ACC112 (cell line): ENCODE results near the gene FTO.

ENCODE experiments used
- H2AFZ ChIP-seq: fragments of 200-600 bp; sonication (generic); one replicate; pipeline ENCODE4 v1.6.0; 2017; ENCODE audit warnings: antibody characterized with exemption, low read length; ENCODE audit not compliant: unreplicated experiment
- H3K27ac ChIP-seq: fragments of 200-600 bp; sonication (generic); 2 replicates; pipeline ENCODE4 v1.5.1; 2014; ENCODE audit warnings: low read depth, mild to moderate bottlenecking, antibody characterized with exemption, low read length, moderate library complexity
- H3K27me3 ChIP-seq: fragments of 200-600 bp; sonication (generic); 2 replicates; pipeline ENCODE4 v1.6.1; 2014; ENCODE audit warnings: mild to moderate bottlenecking, antibody characterized with exemption, low read length, moderate library complexity, mixed read lengths; ENCODE audit not compliant: insufficient read depth
- H3K36me3 ChIP-seq: fragments of 200-600 bp; sonication (generic); 2 replicates; pipeline ENCODE4 v1.6.1; 2016; ENCODE audit warnings: mild to moderate bottlenecking, antibody characterized with exemption, low read length, moderate library complexity, mixed read lengths; ENCODE audit not compliant: insufficient read depth
- H3K4me1 ChIP-seq: fragments of 200-600 bp; sonication (generic); one replicate; pipeline ENCODE4 v1.6.1; 2016; ENCODE audit warnings: low read length, mixed read lengths; ENCODE audit not compliant: insufficient read depth, unreplicated experiment, control insufficient read depth
- H3K4me3 ChIP-seq: fragments of 200-600 bp; sonication (generic); 2 replicates; pipeline ENCODE4 v1.5.1; 2014; ENCODE audit warnings: mild to moderate bottlenecking, low read depth, low read length
- H3K79me2 ChIP-seq: fragments of 200-600 bp; sonication (generic); one replicate; pipeline ENCODE4 v1.6.0; 2016; ENCODE audit warnings: low read length; ENCODE audit not compliant: control insufficient read depth, unreplicated experiment, insufficient read depth

The FTO gene

GRCh38 chr16:53781023-53781605, 77.2 kb downstream of the FTO start:
- Histone ChIP-seq H3K79me2 (peaks cover 64% of the 10 kb centered on the region), H3K4me3 (no peak overlapping the region), H3K27ac (no peak overlapping the region), H3K4me1 (peaks cover 39% of the 10 kb centered on the region), H2AFZ (no peak overlapping the region), H3K27me3 (no peaks in the 10 kb centered on the region), H3K36me3 (no peaks in the 10 kb centered on the region)

DNA sequence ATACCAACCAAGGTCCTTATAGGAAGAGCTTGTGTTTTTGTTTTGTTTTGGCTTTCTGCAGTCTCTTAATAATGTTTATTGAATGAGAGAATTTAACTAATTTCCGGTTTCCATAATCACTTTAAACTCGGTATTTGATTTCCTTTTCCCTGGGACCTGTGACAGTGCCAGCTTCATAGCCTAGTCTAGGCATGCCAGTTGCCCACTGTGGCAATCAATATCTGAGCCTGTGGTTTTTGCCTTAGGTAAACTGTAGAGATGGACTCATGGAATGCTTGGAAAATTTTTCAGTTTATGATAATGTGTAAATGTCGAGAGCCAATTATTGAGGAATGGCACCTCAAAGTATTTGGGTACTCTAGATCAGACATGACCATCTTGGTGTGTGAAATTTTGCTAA, 78.2 kb downstream of the FTO start:
- peaks cover 66% of the 10 kb centered on the region for H3K79me2 ChIP-seq

DNA sequence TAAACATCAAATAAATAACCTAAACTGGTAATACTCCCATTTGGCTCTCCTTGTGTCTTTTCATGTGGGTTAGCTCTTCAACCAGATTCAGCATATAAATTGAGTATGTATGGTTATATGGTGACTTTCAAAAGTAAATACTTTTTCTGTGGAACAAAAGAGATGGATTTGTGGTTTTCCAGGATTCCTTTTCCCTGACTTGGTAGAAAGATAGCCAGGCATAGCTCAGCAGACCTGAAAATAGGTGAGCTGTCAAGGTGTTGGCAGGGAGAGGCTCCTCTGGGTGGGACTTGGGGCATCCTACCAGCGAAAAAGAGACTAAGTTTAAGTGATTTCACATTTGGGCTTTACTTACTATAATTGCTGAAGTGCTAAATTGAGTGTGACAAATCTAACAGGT, 80.3 kb downstream of the FTO start:
- H3K4me1 ChIP-seq = peaks cover 36% of the 10 kb centered on the region
- peaks cover 57% of the 10 kb centered on the region for H3K79me2 ChIP-seq
- no peaks in the 10 kb centered on the region for H3K27me3 ChIP-seq
- H3K36me3 ChIP-seq = no peaks in the 10 kb centered on the region
- H2AFZ ChIP-seq = no peak overlapping the region
- no peak overlapping the region for H3K27ac ChIP-seq
- no peak overlapping the region for H3K4me3 ChIP-seq

More for the DNA sequence above, 78.2 kb downstream of the FTO start:
- H3K27me3 ChIP-seq = no peaks in the 10 kb centered on the region
- no peak overlapping the region for H3K4me3 ChIP-seq
- H3K36me3 ChIP-seq = no peaks in the 10 kb centered on the region
- H2AFZ ChIP-seq = no peak overlapping the region
- H3K4me1 ChIP-seq = peaks cover 34% of the 10 kb centered on the region
- H3K27ac ChIP-seq = no peak overlapping the region

DNA sequence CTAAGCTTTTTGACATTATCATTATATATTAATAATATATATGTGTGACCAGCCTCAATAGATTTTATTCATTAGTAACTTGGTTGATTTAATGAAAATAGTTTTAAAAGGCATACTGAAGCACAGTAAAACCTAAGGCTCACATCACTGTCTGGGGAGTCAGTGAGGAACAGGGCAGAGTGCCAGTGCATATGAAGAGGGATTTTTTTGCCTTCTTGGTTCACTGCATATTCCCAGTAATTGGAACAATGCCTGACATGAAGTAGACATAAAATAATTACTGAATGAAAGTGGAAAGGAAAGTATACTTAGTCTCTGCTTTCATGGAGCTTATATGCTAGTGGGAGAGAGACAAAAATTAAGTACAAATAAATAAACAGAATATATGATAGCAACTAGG, 81.1 kb downstream of the FTO start:
- Histone ChIP-seq H3K4me3 (no peak overlapping the region), H3K79me2 (peaks cover 50% of the 10 kb centered on the region), H3K27ac (no peak overlapping the region)

DNA sequence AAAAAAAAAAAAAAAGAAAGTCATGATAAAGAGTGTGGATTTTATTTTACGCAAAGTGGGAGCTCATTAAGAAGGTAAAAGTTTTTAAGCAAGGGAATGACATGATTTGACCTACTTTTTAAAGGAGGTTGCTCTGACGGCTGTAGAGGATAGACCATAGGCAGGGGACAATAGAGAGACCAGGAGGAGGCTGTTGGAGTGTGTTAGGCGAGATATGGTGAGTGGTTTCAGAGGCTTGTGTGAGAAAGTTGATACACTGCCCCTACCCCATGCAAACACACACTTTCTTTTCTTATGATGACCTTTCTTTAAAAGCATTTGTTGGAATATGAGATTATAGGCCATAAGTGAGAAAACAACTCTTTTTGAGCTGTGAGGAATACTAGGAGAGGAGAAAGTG, 82.0 kb downstream of the FTO start:
- no peaks in the 10 kb centered on the region for H3K36me3 ChIP-seq
- no peaks in the 10 kb centered on the region for H3K27me3 ChIP-seq
- H3K4me1 ChIP-seq = peaks cover 29% of the 10 kb centered on the region
- no peak overlapping the region for H3K27ac ChIP-seq
- H3K4me3 ChIP-seq = no peak overlapping the region
- H2AFZ ChIP-seq = no peak overlapping the region
- H3K79me2 ChIP-seq = peaks cover 46% of the 10 kb centered on the region

More for the DNA sequence above, 81.1 kb downstream of the FTO start:
- Histone ChIP-seq H3K4me1 (peaks cover 36% of the 10 kb centered on the region), H3K36me3 (no peaks in the 10 kb centered on the region), H3K27me3 (no peaks in the 10 kb centered on the region), H2AFZ (no peak overlapping the region)

- H3K4me3 ChIP-seq = no peak overlapping the region
- peaks cover 19% of the 10 kb centered on the region for H3K4me1 ChIP-seq
- H3K36me3 ChIP-seq = no peaks in the 10 kb centered on the region
- H3K27ac ChIP-seq = no peak overlapping the region
- peaks cover 35% of the 10 kb centered on the region for H3K79me2 ChIP-seq
- H3K27me3 ChIP-seq = no peaks in the 10 kb centered on the region
- no peak overlapping the region for H2AFZ ChIP-seq
Measured at GRCh38 chr16:53787423-53787822, 83.5 kb downstream of the FTO start.

DNA sequence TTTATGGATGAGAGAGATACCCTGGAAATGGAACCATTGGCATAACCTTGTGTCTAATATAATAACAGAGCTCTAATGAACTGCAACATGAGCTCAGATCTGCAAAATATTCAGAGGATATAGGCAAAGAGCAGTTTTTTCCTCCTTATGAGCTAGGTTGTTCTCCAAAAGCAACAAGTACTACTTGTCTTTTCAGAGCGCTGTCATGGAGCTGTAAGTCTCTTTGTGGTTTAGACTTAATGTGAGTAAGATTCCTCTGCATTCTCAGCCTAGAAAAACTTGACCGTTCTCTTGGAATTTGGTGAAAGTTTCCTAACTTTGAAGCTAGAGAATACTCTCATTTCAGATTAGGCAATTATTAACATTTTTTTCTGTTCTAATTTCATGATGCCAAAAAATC, 85.2 kb downstream of the FTO start:
- 0 out of 2 replicates have a peak overlapping the region, but pooled peaks have one; percentile 45 for H3K4me3 ChIP-seq

DNA sequence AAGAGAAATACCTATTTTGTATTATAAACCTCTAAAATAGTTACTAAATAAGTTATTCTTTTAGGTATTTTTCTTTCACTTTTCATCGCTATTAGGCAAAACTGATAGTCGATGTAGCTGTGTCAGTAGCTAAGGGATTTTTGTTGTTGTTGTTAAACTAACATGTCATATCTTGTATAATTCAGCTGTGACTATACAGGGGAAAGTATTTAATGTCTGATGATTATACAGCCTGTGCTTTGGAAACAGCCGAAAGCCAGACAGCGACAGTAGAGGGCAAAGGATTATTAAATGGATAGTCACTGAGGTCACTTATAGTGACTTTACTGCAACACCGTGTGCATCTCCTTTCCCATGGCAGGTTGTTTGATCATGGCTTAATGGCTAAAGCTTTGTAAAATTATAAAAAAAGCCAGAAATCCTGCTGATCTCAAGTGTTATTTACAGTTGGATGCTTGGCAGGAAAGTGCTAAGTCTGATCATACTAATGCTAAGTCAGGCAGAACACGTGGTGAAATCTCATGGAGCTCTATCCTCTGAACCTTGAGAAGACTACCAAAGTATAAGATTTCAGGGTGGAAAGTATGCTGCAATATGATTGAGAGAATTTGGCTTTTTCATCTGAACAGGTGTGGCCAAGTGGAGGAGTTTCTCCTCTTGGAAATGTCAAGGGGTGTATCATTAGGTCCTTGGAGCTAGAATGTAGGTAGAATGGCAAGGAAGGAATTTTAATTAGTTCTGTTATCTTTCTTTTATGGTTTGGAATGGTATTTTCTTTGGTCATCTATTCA, 88.4 kb downstream of the FTO start:
- H3K4me1 ChIP-seq = peaks cover 13% of the 10 kb centered on the region
- no peak overlapping the region for H3K4me3 ChIP-seq
- H3K27ac ChIP-seq = no peak overlapping the region
- peaks cover 12% of the 10 kb centered on the region for H3K79me2 ChIP-seq
- H3K36me3 ChIP-seq = no peaks in the 10 kb centered on the region
- no peaks in the 10 kb centered on the region for H3K27me3 ChIP-seq
- no peak overlapping the region for H2AFZ ChIP-seq

More for the DNA sequence above, 85.2 kb downstream of the FTO start:
- H3K79me2 ChIP-seq = peaks cover 25% of the 10 kb centered on the region
- no peaks in the 10 kb centered on the region for H3K27me3 ChIP-seq
- H2AFZ ChIP-seq = no peak overlapping the region
- H3K4me1 ChIP-seq = peaks cover 15% of the 10 kb centered on the region
- no peaks in the 10 kb centered on the region for H3K36me3 ChIP-seq
- peak overlapping the region; percentile 31; the same call in 1 of the 2 replicates for H3K27ac ChIP-seq

DNA sequence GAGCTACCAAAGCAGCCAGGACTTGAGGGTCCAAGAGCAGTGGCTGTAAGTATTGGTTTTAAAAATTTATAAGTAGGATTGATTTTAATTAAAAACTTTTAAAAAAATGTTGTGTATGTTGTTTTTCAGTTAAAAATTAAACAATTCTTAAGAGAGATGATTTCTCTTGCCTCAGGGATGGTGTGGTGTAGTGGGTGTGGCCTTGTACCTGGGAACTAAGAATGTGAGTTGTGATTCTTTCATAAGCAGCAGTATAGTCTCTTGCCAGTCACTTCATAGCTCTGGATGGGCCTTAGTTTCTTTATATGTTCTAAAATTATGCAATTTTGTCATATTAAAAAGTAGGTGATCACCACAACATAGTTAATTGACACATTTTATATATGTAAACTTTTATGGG, 99.5 kb downstream of the FTO start:
- Histone ChIP-seq H3K27me3 (no peaks in the 10 kb centered on the region), H3K4me1 (no peaks in the 10 kb centered on the region), H2AFZ (no peak overlapping the region), H3K79me2 (peaks cover 25% of the 10 kb centered on the region), H3K27ac (no peak overlapping the region), H3K36me3 (no peaks in the 10 kb centered on the region), H3K4me3 (no peak overlapping the region)

DNA sequence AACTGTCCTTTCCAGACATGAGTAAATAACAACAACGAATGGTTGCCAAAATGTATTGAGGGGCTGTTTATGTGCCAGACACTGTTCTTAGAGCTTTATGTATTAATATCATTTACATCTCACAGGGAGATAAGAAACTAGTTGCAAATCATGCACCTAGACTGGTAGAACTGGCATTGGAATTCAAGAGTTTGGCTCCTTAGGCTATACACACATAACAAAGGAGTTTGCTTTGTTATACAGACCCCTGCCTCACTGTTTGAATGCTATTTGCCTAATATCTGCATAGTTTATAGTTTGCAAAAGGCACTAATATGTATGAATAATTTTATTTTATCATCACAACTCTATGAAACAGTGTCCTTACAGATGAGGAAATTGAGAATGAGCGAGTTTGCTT, 100.0 kb downstream of the FTO start:
- no peak overlapping the region for H3K27ac ChIP-seq
- no peak overlapping the region for H2AFZ ChIP-seq
- H3K4me3 ChIP-seq = no peak overlapping the region
- H3K79me2 ChIP-seq = peaks cover 25% of the 10 kb centered on the region
- H3K4me1 ChIP-seq = peaks cover 5% of the 10 kb centered on the region
- H3K36me3 ChIP-seq = no peaks in the 10 kb centered on the region
- H3K27me3 ChIP-seq = no peaks in the 10 kb centered on the region

DNA sequence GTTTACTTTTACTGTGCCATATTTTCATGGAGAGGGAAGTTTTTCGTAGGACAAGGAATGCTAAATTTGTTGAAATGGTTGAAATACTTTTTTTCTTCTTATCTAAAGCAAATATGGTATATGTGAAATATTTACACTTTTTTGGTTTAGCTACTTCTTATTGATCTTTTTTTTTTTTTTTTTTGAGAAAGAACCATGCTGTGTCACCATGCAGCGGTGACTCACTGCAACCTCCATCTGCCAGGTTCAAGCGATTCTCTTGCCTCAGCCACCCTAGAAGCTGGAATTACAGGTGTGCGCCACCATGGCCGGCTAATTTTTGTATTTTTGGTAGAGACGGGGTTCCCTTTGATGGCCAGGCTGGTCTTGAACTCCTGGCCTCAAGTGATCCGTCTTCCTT, 100.5 kb downstream of the FTO start:
- Histone ChIP-seq H2AFZ (no peak overlapping the region), H3K4me3 (no peak overlapping the region), H3K79me2 (peaks cover 22% of the 10 kb centered on the region), H3K27ac (no peak overlapping the region), H3K36me3 (no peaks in the 10 kb centered on the region), H3K4me1 (peaks cover 9% of the 10 kb centered on the region), H3K27me3 (no peaks in the 10 kb centered on the region)
